ENCODE data around the gene SCG5. TPM values are rescaled to one million over a fixed set of nuclear protein-coding genes. Genes with fewer than 3 reads are reported as not detected.

Gene SCG5
- polyA plus RNA-seq, 1 donor: 7.0 TPM

GRCh38 chr15:32723171-32723948 lies 81.8 kb downstream of the SCG5 start:
- no peak for DNase-seq

DNA sequence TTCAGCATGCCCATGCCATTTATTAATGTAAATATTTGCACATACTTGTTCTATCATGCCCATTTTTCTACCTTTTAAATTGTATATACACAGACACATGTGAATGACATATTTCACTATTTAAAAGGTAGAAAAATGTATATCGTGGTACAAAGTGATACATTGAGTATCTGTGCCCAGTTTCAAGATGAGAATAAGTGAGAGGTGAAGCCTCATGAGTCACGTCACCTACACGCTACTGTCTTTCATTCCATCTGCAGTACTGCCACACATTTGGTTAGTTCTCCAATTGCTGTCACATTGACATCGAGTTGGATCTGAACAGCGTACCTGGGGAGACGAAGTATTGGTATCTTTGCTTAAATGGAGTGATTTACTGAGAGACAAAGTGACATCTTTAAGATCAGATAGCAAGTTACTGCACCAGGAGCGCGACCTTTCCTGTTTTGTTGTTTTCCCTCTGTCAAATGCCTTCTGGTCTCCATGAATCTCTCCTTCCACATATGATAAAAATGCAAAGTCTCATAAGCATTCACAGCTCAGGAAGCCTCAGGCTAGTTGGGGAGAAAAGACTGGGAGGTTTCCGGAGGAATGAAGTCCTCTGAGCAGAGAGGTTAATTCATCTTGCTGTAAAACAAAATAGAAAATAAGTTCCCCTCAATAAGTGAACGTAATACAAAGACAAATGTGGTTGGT lies 88.3 kb downstream of the SCG5 start:
- no peak for DNase-seq

DNA sequence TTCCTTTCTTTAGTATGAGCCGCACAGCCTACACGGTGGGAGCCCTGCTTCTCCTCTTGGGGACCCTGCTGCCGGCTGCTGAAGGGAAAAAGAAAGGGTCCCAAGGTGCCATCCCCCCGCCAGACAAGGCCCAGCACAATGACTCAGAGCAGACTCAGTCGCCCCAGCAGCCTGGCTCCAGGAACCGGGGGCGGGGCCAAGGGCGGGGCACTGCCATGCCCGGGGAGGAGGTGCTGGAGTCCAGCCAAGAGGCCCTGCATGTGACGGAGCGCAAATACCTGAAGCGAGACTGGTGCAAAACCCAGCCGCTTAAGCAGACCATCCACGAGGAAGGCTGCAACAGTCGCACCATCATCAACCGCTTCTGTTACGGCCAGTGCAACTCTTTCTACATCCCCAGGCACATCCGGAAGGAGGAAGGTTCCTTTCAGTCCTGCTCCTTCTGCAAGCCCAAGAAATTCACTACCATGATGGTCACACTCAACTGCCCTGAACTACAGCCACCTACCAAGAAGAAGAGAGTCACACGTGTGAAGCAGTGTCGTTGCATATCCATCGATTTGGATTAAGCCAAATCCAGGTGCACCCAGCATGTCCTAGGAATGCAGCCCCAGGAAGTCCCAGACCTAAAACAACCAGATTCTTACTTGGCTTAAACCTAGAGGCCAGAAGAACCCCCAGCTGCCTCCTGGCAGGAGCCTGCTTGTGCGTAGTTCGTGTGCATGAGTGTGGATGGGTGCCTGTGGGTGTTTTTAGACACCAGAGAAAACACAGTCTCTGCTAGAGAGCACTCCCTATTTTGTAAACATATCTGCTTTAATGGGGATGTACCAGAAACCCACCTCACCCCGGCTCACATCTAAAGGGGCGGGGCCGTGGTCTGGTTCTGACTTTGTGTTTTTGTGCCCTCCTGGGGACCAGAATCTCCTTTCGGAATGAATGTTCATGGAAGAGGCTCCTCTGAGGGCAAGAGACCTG lies 89.5 kb downstream of the SCG5 start:
- no peak for DNase-seq

- DNase-seq: no peak
These were observed 91.2 kb downstream of the SCG5 start for GRCh38 chr15:32732574-32733157.

DNA sequence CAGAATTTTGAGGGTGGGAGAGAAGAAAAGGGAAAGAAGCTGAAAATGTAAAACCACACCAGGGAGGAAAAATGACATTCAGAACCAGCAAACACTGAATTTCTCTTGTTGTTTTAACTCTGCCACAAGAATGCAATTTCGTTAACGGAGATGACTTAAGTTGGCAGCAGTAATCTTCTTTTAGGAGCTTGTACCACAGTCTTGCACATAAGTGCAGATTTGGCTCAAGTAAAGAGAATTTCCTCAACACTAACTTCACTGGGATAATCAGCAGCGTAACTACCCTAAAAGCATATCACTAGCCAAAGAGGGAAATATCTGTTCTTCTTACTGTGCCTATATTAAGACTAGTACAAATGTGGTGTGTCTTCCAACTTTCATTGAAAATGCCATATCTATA lies 91.8 kb downstream of the SCG5 start:
- no peak for DNase-seq

DNA sequence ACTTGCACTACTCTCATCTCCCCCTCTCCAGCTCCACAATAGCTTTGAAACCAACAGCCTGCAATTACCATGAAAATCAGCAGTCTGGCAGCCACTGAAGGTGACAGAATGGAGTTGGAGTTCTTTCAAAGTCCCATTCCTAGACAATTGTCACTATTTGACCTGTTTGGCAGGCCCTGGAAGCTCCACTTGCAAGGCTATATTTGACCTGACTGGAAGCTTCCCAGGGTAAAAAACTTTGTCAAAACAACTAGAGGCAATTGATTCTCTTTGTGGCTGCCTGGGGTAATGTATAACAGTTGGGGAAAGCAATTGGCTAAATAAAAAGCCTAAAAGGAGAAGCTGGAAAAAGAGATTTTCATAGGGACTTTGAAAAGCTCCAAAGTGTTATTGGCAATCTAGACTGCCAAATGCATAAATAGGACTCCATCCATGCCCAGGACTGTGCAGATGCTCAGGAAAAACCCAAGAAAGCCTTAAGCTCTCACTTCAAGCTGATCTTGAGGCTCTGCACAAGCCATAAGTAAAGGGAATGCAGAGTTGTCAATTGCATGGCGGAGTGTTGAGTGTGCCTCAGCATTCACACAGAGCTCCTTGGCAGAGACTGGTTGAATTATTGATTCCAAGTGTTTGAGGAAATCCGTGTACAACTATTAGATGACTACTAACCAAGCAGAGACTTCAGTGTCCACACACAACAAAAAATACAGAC lies 94.6 kb downstream of the SCG5 start:
- DNase-seq: no peak

GRCh38 chr15:32736701-32737061 lies 95.2 kb downstream of the SCG5 start:
- DNase-seq: no peak

- DNase-seq: no peak
These were observed 95.8 kb downstream of the SCG5 start for GRCh38 chr15:32737304-32737703.

DNA sequence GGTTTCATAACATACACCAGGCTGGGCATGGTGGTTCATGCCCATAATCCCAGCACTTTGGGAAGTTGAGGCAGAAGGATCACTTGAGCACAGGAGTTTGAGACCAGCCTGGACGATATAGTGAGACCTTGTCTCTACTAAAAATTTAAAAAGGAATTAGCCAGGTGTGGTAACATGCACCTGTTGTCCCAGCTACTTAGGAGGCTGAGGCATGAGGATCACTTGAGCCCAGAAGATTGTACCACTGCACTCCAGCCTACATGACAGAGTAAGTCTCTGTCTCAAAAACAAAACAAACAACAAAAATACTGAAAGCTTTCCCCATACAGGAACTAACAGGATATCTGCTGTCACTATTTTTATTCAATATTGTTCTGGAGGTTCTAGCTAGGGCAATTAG lies 97.2 kb downstream of the SCG5 start:
- no peak for DNase-seq

DNA sequence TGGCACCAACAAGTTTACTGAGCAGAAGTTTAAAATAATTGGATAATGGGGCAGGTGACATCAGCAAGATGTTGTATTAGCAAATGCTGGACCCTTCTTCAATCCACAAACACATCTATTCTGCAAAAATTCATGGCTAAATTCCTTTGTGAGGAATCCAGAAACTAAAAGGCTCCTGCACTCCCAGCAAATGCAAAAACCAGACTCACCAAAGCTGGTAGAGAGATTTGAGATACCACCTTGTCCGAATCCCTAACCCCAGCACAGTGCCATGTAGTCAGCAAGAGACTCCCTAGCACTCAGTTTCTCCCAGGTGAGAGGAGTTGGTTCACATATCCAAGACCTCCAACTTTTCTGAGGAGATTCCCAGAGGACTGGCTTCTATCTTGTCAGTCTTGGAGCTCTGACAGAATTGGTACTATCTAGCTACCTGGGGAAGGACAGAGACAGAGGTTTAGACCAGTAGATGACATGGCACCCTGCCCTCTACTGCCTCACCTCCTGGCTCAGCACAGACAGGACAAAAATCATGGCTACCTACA lies 98.1 kb downstream of the SCG5 start:
- DNase-seq: no peak

DNA sequence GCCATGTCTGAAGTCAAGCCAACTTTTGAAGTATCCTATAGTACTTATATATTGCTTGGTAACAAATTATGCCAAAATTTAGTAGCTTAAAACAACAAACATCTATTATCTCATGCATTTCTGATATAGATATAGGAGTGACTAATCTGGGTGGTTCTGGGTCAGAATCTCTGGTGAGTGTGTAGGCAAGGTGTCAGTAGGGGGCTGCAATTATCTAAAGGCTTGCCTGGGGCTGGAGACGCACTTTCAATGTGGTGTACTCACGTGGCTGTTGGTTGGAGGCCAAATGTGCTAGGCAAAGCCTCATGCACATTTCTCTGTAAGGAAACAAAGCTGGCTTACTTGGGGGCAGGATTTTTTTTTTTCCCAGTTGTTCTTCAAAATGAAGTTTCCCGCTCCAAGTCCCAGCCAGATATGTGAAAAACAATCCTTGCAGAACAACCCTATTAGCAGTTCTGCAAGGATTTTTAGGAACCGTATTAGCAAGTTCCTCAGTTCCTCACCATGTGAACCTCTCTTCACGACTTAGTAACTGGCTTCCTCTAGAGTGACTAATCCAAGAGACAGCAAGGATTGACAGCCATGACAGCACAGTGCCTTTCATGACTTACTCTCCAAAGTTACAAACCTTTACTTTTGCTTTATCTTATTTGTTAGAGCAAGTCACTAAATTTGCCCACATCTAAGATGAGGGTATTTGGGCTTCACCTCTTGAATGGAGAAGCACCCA lies 102.1 kb downstream of the SCG5 start:
- DNase-seq: no peak

DNA sequence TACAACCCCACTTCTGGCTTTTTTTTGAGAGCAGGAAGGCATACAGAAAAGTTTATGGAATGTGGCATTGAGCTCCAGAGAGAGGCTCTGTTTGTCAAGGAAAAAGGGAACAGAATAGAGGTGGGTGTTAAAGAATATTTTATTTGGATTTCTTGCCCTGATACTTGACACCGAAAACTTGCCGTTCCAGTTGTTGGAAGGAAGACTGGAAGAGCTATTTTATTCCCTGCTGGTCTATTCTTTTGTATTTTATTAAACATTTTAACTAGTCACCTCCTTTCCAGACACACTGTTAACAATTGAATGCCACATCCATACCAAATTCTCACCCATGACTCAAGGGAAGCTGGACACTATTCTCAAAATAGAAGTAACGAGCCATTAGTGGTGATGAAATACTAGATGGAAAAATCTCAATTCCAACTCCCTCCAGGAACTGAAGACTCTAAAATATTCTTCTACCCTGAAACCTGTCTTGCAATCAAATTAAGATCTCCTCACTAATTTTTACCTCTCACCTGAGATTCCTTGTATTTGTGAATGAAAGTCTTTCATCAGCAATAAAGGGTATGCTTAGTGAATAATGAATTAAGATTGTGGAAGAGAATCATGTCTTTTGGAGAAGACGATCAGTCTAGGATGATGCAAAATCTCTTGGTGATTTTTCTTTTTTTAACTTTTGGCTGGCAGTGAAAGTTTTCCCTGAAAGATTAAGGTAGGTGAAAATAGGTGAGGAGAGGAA lies 104.8 kb downstream of the SCG5 start:
- DNase-seq: no peak

Other genes starting within 250 kb of the SCG5 start
- gene GOLGA8K, start 238.4 kb upstream of the SCG5 start, polyA plus RNA-seq (ENCODE audit: insufficient read length): 0.86 TPM
- gene GOLGA8O, start 186.1 kb upstream of the SCG5 start, polyA plus RNA-seq (ENCODE audit: insufficient read length): 0.48 TPM
- 20.9 TPM for gene GOLGA8N, start 48.3 kb upstream of the SCG5 start, polyA plus RNA-seq (ENCODE audit: insufficient read length)
- 12.4 TPM for gene ARHGAP11A, start 26.2 kb upstream of the SCG5 start, polyA plus RNA-seq (ENCODE audit: insufficient read length)
- 3.3 TPM for gene GREM1, start 76.3 kb downstream of the SCG5 start, polyA plus RNA-seq (ENCODE audit: insufficient read length)

Data from hindlimb muscle (tissue), 1 donor.